Mammary epithelial cell (primary cell): ENCODE results near the gene BRWD1.

Experiments
- CTCF ChIP-seq, 2 donors: IDR thresholded peaks in 1 of 2; conservative IDR thresholded peaks in 1 of 2; 2 replicates each; pipeline ENCODE4 v1.5.1; 2011 to 2012; ENCODE audit warnings: inconsistent platforms in 2 of 2, low read length in 2 of 2, mild to moderate bottlenecking in 2 of 2, control low read depth in 1 of 2, low read depth in 1 of 2; ENCODE audit not compliant: insufficient read depth in 1 of 2; ENCODE audit errors: extremely low read depth in 1 of 2
- EZH2 ChIP-seq: IDR thresholded peaks from 2 replicates; pipeline ENCODE4 v1.6.1; 2012; ENCODE audit warnings: low read length, inconsistent platforms, borderline replicate concordance

DNA sequence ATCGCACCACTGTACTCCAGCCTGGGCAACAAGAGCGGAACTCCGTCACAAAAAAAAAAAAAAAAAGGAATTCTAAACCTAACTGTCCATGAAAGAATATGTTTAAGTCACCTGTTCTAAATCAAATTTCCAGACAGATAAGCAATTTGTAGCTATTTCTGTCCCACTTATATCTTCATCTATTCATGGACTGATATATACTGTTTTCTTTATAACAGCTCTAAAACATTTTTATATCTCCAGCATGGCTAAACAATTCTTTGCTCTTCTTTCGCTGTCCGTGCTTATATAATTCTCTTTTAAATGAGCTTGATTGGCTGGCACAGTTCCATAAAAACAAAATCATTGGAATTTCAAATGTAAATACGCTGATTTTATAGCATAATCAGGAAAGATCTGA is 30.5 kb downstream of the BRWD1 start:
- TF ChIP-seq CTCF (conservative IDR thresholded peaks at IDR 0.05 in 1 of 2, IDR thresholded peaks at IDR 0.05 in 1 of 2; ENCODE audit: extremely low read depth in 1 of 2, insufficient read depth in 1 of 2, low read depth in 1 of 2, low read length in 2 of 2) (no peak), EZH2 (no peak)
